ENCODE results near the gene CHIC2. TPM values are rescaled to one million over a fixed set of nuclear protein-coding genes. Genes with fewer than 3 reads are reported as not detected.
A peak's percentile ranks its signal among the peaks of the same experiment; 100 is the strongest.

CHIC2 gene
- total RNA-seq, 2 experiments from 2014 or later, result 12.6 to 16.2 TPM

GRCh38 chr4:54089875-54090274 is 25.5 kb upstream of the CHIC2 start:
- Mint-ChIP-seq H3K36me3 (no peaks in the 10 kb centered on the region), H3K27me3 (peaks cover 61% of the 10 kb centered on the region), H3K4me1 (peaks cover 10% of the 10 kb centered on the region), H3K27ac (no peak overlapping the region), H3K9me3 (ENCODE audit: low read depth) (no peaks in the 10 kb centered on the region), H3K4me3 (no peak overlapping the region)
- ATAC-seq, result no peak
- CTCF ChIA-PET, result no interaction called here
- no peak for DNase-seq

DNA sequence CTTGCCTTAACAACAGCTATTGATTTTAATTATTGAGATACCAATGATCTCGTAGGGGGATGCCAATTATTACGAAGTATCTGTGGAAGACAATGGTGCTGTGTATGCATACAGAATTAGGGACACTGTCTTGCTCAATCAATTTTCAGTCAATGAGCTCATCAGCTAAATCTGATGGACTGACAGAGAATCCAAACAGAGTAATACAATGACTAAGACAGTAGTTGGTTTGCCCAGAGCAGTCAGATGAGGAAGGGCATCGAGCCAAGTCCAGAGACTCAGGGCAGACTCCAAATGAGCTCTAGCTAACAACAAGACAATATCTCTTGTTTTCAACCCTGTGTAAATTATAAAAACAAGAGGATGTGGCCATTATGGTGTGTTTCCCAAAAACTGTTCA is 20.9 kb upstream of the CHIC2 start:
- Mint-ChIP-seq H3K4me3 (no peak overlapping the region), H3K27ac (no peak overlapping the region), H3K36me3 (no peaks in the 10 kb centered on the region), H3K27me3 (peaks cover 21% of the 10 kb centered on the region), H3K9me3 (ENCODE audit: low read depth) (no peaks in the 10 kb centered on the region), H3K4me1 (no peaks in the 10 kb centered on the region)
- ATAC-seq, result no peak
- CTCF ChIA-PET, result no interaction called here
- no peak for DNase-seq

GRCh38 chr4:54082168-54082567 is 17.8 kb upstream of the CHIC2 start:
- DNase-seq (no peak), ATAC-seq (no peak)
- CTCF ChIA-PET, result no interaction called here
- no peak overlapping the region for H3K27ac Mint-ChIP-seq
- H3K4me1 Mint-ChIP-seq, result no peaks in the 10 kb centered on the region
- peaks cover 12% of the 10 kb centered on the region for H3K27me3 Mint-ChIP-seq
- H3K9me3 Mint-ChIP-seq (ENCODE audit: low read depth), result no peaks in the 10 kb centered on the region
- H3K4me3 Mint-ChIP-seq, result no peak overlapping the region
- no peaks in the 10 kb centered on the region for H3K36me3 Mint-ChIP-seq

DNA sequence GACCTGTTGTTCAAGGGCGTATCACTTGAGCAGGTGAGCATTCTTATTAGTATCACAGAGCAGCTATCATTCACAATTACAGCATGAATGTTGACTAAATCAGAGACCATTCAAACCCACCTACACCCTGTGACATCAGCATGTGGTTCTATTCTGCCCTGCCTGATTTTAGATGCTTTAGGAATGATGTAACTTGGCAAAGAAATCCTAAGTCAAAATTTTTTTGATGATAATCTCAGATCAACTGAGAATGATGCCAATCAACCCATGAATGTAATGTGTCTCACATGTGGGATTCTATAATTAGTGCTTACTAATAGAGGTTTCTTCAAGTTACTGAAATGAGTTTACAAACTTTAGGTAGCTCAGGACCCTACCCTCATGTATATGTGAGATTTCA is 13.4 kb upstream of the CHIC2 start:
- CTCF ChIA-PET, result no interaction called here
- H3K36me3 Mint-ChIP-seq, result no peaks in the 10 kb centered on the region
- H3K9me3 Mint-ChIP-seq (ENCODE audit: low read depth), result no peaks in the 10 kb centered on the region
- ATAC-seq (no peak), DNase-seq (no peak)
- peaks cover 14% of the 10 kb centered on the region for H3K27me3 Mint-ChIP-seq
- H3K4me3 Mint-ChIP-seq, result no peak overlapping the region
- no peaks in the 10 kb centered on the region for H3K4me1 Mint-ChIP-seq
- no peak overlapping the region for H3K27ac Mint-ChIP-seq

- DNase-seq (no peak), ATAC-seq (no peak)
- no peaks in the 10 kb centered on the region for H3K36me3 Mint-ChIP-seq
- H3K27ac Mint-ChIP-seq, result no peak overlapping the region
- no peak overlapping the region for H3K4me3 Mint-ChIP-seq
- peaks cover 14% of the 10 kb centered on the region for H3K27me3 Mint-ChIP-seq
- CTCF ChIA-PET, result no interaction called here
- H3K4me1 Mint-ChIP-seq, result no peaks in the 10 kb centered on the region
- H3K9me3 Mint-ChIP-seq (ENCODE audit: low read depth), result no peaks in the 10 kb centered on the region
These were observed 12.3 kb upstream of the CHIC2 start for GRCh38 chr4:54076673-54077072.

DNA sequence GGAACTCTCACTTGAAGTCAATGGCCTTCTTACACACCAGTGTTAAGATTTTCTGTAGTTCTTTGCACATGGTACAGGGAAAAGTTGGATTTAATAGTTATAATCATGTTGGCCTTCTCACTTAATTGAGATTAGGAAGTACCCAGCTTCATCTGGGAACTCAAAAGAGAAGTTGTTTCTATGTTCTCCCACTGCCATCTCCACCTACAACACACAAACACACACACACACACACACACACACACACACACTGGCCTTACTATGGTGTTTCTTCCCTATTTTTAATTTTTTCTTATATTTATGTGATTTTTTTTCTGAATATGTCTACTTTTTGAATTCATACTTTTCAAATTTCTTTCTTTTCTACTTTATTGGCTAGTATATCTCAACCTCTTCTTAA is 10.0 kb upstream of the CHIC2 start:
- Mint-ChIP-seq H3K27me3 (peaks cover 17% of the 10 kb centered on the region), H3K4me1 (no peaks in the 10 kb centered on the region), H3K27ac (no peak overlapping the region), H3K4me3 (no peak overlapping the region), H3K9me3 (ENCODE audit: low read depth) (no peaks in the 10 kb centered on the region), H3K36me3 (no peaks in the 10 kb centered on the region)
- DNase-seq, result no peak
- no peak for ATAC-seq
- CTCF ChIA-PET, result no interaction called here

GRCh38 chr4:54073271-54073880 is 9.0 kb upstream of the CHIC2 start:
- Mint-ChIP-seq H3K27me3 (peaks cover 17% of the 10 kb centered on the region), H3K4me1 (no peaks in the 10 kb centered on the region), H3K36me3 (no peaks in the 10 kb centered on the region), H3K9me3 (ENCODE audit: low read depth) (no peaks in the 10 kb centered on the region), H3K4me3 (no peak overlapping the region), H3K27ac (no peak overlapping the region)
- no peak for DNase-seq
- CTCF ChIA-PET, result no interaction called here
- ATAC-seq, result no peak

DNA sequence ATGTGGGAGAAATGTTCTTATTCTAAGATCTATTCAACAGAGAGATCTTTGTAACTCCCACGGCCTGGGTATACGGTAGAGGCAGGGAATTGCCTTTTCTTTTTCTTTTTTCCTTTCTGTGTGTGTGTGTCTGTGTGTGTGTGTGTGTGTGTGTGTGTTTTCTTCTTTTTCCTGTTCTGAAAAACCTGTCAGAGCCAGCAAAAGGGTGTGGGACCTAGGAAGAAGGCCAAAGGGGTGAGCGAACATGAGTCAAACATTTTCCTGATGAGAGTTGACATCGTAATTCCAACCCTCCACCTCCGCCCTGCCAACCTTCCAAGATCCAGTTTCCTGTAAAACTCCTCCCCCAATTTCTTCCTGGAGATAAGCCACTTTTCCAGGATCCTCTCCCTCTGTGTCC is 2.8 kb upstream of the CHIC2 start:
- Mint-ChIP-seq H3K4me1 (peaks cover 17% of the 10 kb centered on the region), H3K9me3 (ENCODE audit: low read depth) (no peaks in the 10 kb centered on the region), H3K27ac (no peak overlapping the region), H3K36me3 (peaks cover 5% of the 10 kb centered on the region), H3K4me3 (no peak overlapping the region), H3K27me3 (peaks cover 3% of the 10 kb centered on the region)
- CTCF ChIA-PET, result no interaction called here
- ATAC-seq (no peak), DNase-seq (no peak)

- H3K27ac Mint-ChIP-seq, result no peak overlapping the region
- H3K4me3 Mint-ChIP-seq, result no peak overlapping the region
- no peaks in the 10 kb centered on the region for H3K9me3 Mint-ChIP-seq (ENCODE audit: low read depth)
- peaks cover 5% of the 10 kb centered on the region for H3K36me3 Mint-ChIP-seq
- DNase-seq, result no peak
- ATAC-seq, result no peak
- peaks cover 22% of the 10 kb centered on the region for H3K4me1 Mint-ChIP-seq
- CTCF ChIA-PET, result no interaction called here
- H3K27me3 Mint-ChIP-seq, result peaks cover 3% of the 10 kb centered on the region
These were observed 2.3 kb upstream of the CHIC2 start for GRCh38 chr4:54066718-54067129.

DNA sequence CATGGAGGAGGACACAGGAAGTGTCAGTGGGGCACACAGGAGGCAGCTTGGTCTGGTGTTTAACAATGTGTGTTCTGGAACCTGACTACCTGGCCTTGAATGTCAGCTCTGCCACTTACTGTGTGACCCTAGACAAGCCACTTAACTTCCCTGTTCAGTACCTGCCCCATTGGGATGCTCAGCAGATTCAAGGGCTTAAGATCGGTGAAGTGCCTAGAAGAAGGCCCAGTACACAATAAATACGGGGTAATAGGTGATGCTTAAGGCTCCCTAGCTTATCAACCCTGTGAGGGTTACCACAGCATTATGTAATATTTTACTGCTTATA is 1.6 kb upstream of the CHIC2 start:
- H3K4me3 Mint-ChIP-seq, result no peak overlapping the region
- peaks cover 3% of the 10 kb centered on the region for H3K27me3 Mint-ChIP-seq
- no peak overlapping the region for H3K27ac Mint-ChIP-seq
- CTCF ChIA-PET, result no interaction called here
- DNase-seq (no peak), ATAC-seq (no peak)
- no peaks in the 10 kb centered on the region for H3K9me3 Mint-ChIP-seq (ENCODE audit: low read depth)
- peaks cover 5% of the 10 kb centered on the region for H3K36me3 Mint-ChIP-seq
- H3K4me1 Mint-ChIP-seq, result peaks cover 27% of the 10 kb centered on the region

DNA sequence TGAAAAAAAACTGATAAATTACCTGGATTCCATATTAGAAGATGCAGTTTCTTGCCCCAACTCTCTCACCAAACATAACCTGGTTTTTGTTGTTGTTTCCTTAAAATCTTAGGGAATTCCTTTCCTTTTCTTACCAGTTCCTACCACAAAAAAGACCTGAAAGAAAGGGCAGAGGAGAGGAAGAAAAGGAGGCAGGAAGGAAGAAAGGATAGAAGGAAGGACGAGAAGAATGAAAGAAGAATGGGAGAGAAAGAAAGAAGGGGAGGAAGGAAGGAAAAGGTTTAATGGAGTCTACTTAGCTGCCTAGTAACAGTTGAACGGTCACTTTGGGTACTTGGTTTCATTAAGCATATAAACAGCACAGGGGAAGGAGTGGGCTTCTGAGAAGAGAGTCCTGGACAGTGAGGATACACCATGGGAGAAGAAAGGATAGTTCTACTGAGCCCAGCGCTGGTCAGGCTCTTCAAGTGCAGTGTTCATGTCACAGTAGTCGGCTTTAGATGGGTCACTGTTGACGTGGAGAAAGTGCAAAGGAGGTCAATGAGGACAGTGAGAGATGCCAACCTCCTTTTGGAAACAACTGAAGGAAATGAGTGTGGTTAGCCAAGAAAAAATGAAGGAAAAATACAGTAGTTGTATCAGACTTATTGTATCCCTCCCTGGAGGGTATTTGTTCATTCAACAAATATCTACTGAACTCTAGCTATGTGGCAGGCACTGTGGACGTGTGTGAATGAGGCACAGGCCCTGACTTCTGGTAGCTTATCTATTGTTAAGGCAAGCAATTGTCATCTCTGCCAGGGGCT is 1.1 kb upstream of the CHIC2 start:
- peaks cover 3% of the 10 kb centered on the region for H3K27me3 Mint-ChIP-seq
- H3K36me3 Mint-ChIP-seq, result peaks cover 5% of the 10 kb centered on the region
- peaks cover 31% of the 10 kb centered on the region for H3K4me1 Mint-ChIP-seq
- CTCF ChIA-PET, result no interaction called here
- H3K27ac Mint-ChIP-seq, result peak overlapping the region; percentile 54
- no peak for DNase-seq
- H3K9me3 Mint-ChIP-seq (ENCODE audit: low read depth), result no peaks in the 10 kb centered on the region
- ATAC-seq, result no peak
- H3K4me3 Mint-ChIP-seq, result peak overlapping the region; percentile 71

DNA sequence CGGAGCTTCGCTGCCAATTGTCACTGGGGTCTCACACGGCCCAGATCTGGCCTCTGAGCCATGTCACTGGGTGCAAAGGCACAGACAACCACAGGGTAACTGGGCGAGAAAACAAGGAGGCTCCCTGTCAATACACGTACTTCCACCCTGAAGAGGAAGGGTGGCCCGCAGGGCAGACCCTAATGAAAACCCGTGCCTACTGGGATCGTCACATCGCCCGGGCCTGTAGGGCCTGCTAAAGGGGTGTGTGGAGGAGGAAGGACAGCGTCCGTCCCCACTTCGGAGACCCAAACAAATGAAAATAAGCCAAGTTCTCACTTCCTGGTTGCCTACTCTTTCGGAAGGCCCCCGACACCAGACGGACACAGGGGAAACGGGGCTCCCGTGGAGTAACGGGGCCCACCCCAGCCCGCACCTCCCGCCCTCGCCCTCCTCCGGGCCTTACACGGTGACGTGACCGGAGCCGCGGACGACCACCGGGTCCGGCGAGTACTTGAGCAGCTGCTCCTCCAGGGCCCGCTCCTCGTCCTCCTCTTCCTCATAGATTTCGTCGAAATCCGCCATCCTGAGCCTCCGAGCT is 578 bp downstream of the CHIC2 start:
- peak overlapping the region; percentile 92 for H3K27ac Mint-ChIP-seq
- ATAC-seq, result peak; percentile 45
- DNase-seq, result peak; percentile 58
- peaks cover 5% of the 10 kb centered on the region for H3K36me3 Mint-ChIP-seq
- H3K27me3 Mint-ChIP-seq, result no peaks in the 10 kb centered on the region
- CTCF ChIA-PET, result no interaction called here
- H3K9me3 Mint-ChIP-seq (ENCODE audit: low read depth), result no peaks in the 10 kb centered on the region
- peaks cover 39% of the 10 kb centered on the region for H3K4me1 Mint-ChIP-seq
- H3K4me3 Mint-ChIP-seq, result peak overlapping the region; percentile 82

- no peaks in the 10 kb centered on the region for H3K27me3 Mint-ChIP-seq
- CTCF ChIA-PET, result interaction anchor here (1.0 kb wide), 1 partner anchor 9 kb away, joined by 3 read pairs; no protein-coding TSS in a partner anchor
- H3K4me1 Mint-ChIP-seq, result peaks cover 41% of the 10 kb centered on the region
- peaks cover 5% of the 10 kb centered on the region for H3K36me3 Mint-ChIP-seq
- ATAC-seq (no peak), DNase-seq (no peak)
- no peaks in the 10 kb centered on the region for H3K9me3 Mint-ChIP-seq (ENCODE audit: low read depth)
- H3K27ac Mint-ChIP-seq, result peak overlapping the region; percentile 92
- H3K4me3 Mint-ChIP-seq, result peak overlapping the region; percentile 82
These were observed 1.2 kb downstream of the CHIC2 start for GRCh38 chr4:54063229-54063628.

DNA sequence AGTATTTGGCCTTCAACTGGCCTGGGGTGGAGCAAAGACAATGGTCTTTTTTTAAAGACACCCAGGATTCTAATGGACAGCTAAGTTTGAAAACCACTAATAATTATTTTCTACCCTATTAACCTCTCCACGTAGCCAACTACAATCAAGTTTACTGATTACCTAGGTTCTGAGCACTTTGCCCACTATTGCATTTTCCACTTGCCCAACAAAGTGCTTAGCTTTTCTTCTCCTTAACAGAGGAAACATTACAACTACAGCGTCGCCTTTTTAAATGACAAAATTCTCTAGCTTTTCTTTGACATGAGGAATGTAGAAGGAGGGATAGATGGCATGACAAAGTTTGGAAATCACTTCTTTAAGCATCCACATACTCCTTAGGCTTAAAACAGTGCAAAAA is 2.0 kb downstream of the CHIC2 start:
- CTCF ChIA-PET, result interaction anchor here (1.0 kb wide), 1 partner anchor 9 kb away, joined by 3 read pairs; no protein-coding TSS in a partner anchor
- H3K9me3 Mint-ChIP-seq (ENCODE audit: low read depth), result no peaks in the 10 kb centered on the region
- H3K4me3 Mint-ChIP-seq, result peak overlapping the region; percentile 82
- H3K27me3 Mint-ChIP-seq, result no peaks in the 10 kb centered on the region
- H3K4me1 Mint-ChIP-seq, result peaks cover 50% of the 10 kb centered on the region
- ATAC-seq (no peak), DNase-seq (no peak)
- H3K36me3 Mint-ChIP-seq, result peaks cover 5% of the 10 kb centered on the region
- H3K27ac Mint-ChIP-seq, result peak overlapping the region; percentile 46

Data from activated CD8-positive, alpha-beta memory T cell treated with anti-CD3 and anti-CD28 coated beads, Interleukin-2, amount 10 ng/mL, durations not matched to agents 7 days and 5 days (primary cell).